SK-N-MC (cell line): ENCODE data around the gene FOXI3.

Experiments used
- EZH2 ChIP-seq: fragments of 200-600 bp; sonication (generic); IDR thresholded peaks from one replicate; pipeline ENCODE4 v1.6.1; 2017; ENCODE audit warnings: antibody characterized with exemption
- FOXP2 ChIP-seq: optimal IDR thresholded peaks from 2 replicates; pipeline ENCODE3; 2011; ENCODE audit warnings: mild to moderate bottlenecking, moderate library complexity; ENCODE audit not compliant: insufficient read depth; ENCODE audit errors: extremely low read length, control extremely low read depth
- POLR2AphosphoS5 ChIP-seq: IDR thresholded peaks from 2 replicates; pipeline ENCODE4 v1.6.1; 2012; ENCODE audit warnings: mild to moderate bottlenecking, low read depth, low read length, borderline replicate concordance

DNA sequence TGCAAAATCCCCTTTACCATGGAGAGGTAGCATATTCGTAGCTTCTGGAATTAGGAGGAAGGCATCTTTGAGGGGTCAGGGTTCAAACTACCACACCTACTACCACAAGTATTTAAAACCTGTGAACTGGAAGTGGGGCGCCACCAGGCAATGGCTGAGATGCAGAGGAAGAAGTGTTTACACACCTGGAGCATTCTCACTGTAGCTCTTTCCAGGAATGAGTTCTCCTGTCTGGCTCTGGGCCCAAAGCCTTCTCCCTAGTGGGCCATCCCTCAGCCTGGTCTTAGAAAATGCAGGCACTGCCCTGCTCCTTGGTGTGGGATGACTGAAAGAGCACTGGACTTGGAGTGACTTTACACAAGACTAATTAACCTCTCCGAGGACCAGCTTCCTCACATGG, 30.7 kb upstream of the FOXI3 start:
- no peak for TF ChIP-seq EZH2
- TF ChIP-seq POLR2AphosphoS5, result no peak
- no peak for TF ChIP-seq FOXP2
